Effector memory CD4-positive, alpha-beta T cell (primary cell): ENCODE data around the gene COBL.

ENCODE experiments used
- DNase-seq, 3 donors: peaks; one replicate each; pipeline ENCODE4 v3.0.0-alpha.2; 2020
- H3K27ac ChIP-seq: 2 replicates; pipeline ENCODE4 v1.7.0; 2013; ENCODE audit warnings: mild to moderate bottlenecking, low read length, moderate library complexity; ENCODE audit not compliant: insufficient read depth, poor library complexity, severe bottlenecking
- H3K27me3 ChIP-seq: replicated peaks from 2 replicates; pipeline ENCODE4 v1.7.0; 2013; ENCODE audit warnings: mild to moderate bottlenecking, low read length; ENCODE audit not compliant: insufficient read depth, control insufficient read depth, poor library complexity, severe bottlenecking
- H3K36me3 ChIP-seq: 2 replicates; pipeline ENCODE4 v1.7.0; 2013; ENCODE audit warnings: mild to moderate bottlenecking, low read length, moderate library complexity; ENCODE audit not compliant: control insufficient read depth, insufficient read depth
- H3K4me1 ChIP-seq: 2 replicates; pipeline ENCODE4 v1.7.0; 2013; ENCODE audit warnings: low read length, mild to moderate bottlenecking; ENCODE audit not compliant: control insufficient read depth, insufficient read depth, poor library complexity, severe bottlenecking
- H3K4me3 ChIP-seq: 2 replicates; pipeline ENCODE4 v1.7.0; 2013; ENCODE audit warnings: low read length, low read depth, mild to moderate bottlenecking; ENCODE audit not compliant: insufficient read depth, poor library complexity, severe bottlenecking
- H3K9me3 ChIP-seq: 2 replicates; pipeline ENCODE4 v1.7.0; 2013; ENCODE audit warnings: mild to moderate bottlenecking, low read length, moderate library complexity; ENCODE audit not compliant: control insufficient read depth

The COBL gene

DNA sequence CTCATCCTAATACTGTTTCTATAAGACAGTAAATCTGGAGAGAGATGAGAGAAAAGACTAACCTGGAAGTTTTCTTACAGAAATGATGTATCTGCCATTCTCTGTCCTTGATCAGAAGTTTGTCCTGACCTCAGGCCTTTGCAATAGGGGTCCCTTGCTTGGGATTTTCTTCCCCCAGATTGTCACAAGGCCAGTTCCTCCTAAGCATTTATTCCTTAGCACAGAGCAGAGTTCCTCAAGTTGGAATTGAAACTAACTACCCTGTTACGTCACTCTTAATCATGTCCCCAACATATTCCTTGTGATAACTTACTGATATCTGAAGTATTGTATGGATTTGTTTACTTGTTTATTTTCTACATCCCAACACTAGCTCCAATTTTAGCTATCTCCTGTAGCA lies 202.1 kb downstream of the COBL start:
- H3K4me3 ChIP-seq: no peak overlapping the region
- H3K36me3 ChIP-seq: no peaks in the 10 kb centered on the region
- no peaks in the 10 kb centered on the region for H3K4me1 ChIP-seq
- no peak overlapping the region for H3K27ac ChIP-seq
- no peak for DNase-seq
- no peaks in the 10 kb centered on the region for H3K9me3 ChIP-seq
- no peaks in the 10 kb centered on the region for H3K27me3 ChIP-seq

DNA sequence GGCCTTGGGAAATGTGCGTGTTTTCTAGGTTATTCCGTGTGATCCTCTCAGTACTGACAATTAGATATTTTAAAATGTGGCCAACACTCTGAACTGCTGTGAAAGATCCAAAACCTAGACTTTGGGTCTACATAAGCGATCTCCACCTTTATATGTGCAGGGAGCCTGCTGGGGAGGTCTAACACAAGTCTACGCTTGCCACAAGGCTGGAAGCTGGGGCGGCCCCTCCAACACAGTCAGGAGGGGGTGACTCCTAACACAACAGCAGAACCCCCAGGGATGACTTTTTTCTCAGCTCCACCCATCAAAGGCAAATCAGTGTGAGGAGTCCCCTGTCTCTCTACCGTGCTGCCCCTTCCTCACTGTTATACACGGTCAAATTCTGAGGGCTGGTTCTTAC lies 202.6 kb downstream of the COBL start:
- DNase-seq: no peak
- no peaks in the 10 kb centered on the region for H3K9me3 ChIP-seq
- no peaks in the 10 kb centered on the region for H3K27me3 ChIP-seq
- H3K27ac ChIP-seq: no peak overlapping the region
- H3K4me3 ChIP-seq: no peak overlapping the region
- no peaks in the 10 kb centered on the region for H3K4me1 ChIP-seq
- no peaks in the 10 kb centered on the region for H3K36me3 ChIP-seq

DNA sequence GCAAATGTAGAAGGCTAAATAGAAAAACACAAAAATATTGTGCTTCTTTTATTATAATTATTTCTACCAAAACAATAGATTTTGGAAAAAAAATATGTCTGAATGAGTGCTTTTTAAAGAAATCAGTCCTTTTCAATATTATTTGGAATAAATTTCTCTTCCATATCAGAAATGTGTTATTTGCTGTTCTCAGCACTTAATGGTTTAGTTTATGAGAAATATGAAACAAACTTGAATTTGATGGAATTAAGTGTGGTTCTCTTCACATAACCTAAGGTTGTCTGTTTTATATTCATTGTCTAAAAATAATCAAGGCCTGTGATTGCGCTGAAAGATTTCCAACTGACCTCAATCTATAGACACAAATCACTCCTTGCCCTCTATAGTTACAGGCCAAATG lies 203.0 kb downstream of the COBL start:
- no peaks in the 10 kb centered on the region for H3K9me3 ChIP-seq
- H3K27me3 ChIP-seq: no peaks in the 10 kb centered on the region
- H3K4me3 ChIP-seq: no peak overlapping the region
- no peaks in the 10 kb centered on the region for H3K4me1 ChIP-seq
- no peaks in the 10 kb centered on the region for H3K36me3 ChIP-seq
- H3K27ac ChIP-seq: no peak overlapping the region
- DNase-seq: no peak

DNA sequence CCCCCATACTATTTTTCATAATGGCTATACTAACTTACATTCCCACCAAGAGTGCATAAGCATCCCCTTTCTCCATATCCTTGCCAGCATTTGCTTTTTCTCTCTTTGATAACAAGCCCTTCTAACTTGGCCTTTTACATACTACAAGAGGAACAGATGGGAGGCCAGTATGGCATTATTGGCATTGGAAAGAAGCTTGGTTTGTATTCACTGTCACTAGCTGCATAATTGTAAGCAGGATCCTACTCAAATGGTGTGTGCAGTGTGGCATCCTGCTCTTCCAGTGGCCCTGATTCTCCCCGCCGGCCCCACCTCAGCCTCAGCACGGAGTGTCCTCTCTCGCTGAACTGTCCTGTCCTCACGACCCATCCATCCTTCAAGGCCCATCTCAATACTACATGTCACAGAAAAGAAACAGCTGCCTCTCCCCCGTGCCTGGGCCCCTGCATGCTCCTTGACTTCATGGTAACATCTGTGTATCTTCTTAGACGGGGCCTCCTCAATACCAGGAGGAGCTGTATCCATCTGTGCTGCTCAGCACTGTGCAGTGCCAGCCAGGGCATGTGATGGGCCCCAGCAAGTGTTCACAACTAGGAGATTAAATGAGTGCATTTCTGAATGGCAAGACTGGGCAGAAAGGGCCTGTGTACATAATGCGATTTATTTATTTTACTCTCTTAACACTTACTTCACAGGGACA lies 205.2 kb downstream of the COBL start:
- Histone ChIP-seq H3K27ac (no peak overlapping the region), H3K9me3 (no peaks in the 10 kb centered on the region), H3K36me3 (no peaks in the 10 kb centered on the region), H3K27me3 (no peaks in the 10 kb centered on the region), H3K4me3 (no peak overlapping the region), H3K4me1 (no peaks in the 10 kb centered on the region)
- DNase-seq: no peak

DNA sequence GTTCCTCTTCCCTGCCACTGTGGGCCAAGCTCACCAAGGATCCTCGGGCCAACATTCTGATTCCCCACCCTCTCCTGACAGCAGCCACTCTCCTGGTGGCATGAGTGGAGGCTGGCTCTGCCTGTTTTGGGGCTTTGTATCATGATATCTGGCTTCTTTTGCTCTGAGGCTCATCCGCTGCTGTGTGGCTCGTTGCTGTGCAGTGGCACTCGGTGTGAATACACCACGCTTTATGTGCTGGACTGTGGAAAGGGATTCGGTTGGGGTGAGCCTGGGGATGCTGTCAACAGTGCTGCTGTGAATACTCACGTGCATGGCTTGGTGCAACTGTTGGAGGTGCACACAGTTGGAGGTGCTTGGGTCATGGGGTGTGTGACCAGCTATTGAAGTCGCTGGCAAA lies 208.5 kb downstream of the COBL start:
- Histone ChIP-seq H3K4me1 (no peaks in the 10 kb centered on the region), H3K4me3 (no peak overlapping the region), H3K27ac (no peak overlapping the region), H3K36me3 (no peaks in the 10 kb centered on the region), H3K27me3 (no peaks in the 10 kb centered on the region), H3K9me3 (no peaks in the 10 kb centered on the region)
- no peak for DNase-seq

DNA sequence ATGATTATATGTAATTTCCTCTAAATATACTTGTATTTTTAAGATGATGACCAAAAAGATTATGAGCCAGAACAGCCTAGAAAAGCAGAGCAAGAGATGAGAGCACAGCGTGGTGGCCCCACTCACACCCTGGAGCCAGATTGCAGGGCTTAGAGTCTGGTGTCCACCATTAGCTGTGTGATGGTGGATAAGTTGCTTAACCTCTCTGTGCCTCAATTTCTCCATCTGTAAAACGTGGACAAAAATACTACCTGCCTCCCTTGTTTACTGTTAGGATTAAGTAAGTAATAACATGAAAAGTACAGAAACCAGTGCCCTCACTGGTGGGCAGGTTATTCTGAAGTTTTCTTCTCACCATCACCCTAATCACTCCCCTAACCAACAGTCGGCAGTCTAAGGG lies 212.3 kb downstream of the COBL start:
- Histone ChIP-seq H3K4me1 (no peaks in the 10 kb centered on the region), H3K27me3 (no peaks in the 10 kb centered on the region), H3K4me3 (no peak overlapping the region), H3K9me3 (no peaks in the 10 kb centered on the region), H3K36me3 (no peaks in the 10 kb centered on the region), H3K27ac (no peak overlapping the region)
- no peak for DNase-seq

DNA sequence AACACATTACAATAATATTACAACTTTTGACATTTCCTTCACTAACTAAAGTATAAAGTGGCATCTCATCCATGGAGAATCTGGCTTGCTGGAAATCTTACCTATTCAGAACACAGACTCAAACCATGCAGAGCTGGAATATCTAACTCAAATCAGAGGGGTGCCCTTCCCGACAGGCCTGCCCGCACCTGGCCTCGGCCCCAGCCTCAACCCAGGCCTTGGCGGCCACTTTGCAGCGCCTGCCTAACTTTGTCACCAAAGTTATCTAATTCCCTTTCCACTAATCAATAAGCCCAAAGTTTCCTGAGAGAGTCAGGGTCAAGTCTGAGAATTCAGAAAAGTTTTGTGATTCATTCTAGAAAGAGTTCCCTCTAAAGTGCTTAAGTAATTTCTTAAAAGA lies 212.9 kb downstream of the COBL start:
- Histone ChIP-seq H3K4me1 (no peaks in the 10 kb centered on the region), H3K27ac (no peak overlapping the region), H3K27me3 (no peaks in the 10 kb centered on the region), H3K4me3 (no peak overlapping the region), H3K36me3 (no peaks in the 10 kb centered on the region), H3K9me3 (no peaks in the 10 kb centered on the region)
- no peak for DNase-seq

DNA sequence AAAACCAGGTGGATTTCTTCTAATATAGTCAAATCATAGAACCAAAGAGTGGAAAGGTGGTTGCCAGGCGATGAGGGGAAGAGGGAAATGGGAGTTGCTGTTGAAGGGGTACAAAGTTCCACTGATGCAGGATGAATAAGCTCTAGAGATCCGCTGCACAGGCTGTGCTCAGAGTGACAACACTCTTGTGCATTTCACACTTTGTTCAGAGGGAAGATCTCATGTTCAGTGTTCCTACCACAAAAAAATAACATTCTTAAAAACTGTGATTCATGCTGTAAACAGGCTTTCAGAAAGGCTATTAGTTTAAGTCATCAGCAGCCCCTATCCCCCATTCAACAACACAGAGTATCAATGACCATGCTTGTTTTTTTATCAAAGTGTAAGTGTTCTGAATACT lies 213.8 kb downstream of the COBL start:
- Histone ChIP-seq H3K9me3 (no peaks in the 10 kb centered on the region), H3K4me3 (no peak overlapping the region), H3K4me1 (no peaks in the 10 kb centered on the region), H3K27me3 (no peaks in the 10 kb centered on the region), H3K27ac (no peak overlapping the region), H3K36me3 (no peaks in the 10 kb centered on the region)
- DNase-seq: no peak

DNA sequence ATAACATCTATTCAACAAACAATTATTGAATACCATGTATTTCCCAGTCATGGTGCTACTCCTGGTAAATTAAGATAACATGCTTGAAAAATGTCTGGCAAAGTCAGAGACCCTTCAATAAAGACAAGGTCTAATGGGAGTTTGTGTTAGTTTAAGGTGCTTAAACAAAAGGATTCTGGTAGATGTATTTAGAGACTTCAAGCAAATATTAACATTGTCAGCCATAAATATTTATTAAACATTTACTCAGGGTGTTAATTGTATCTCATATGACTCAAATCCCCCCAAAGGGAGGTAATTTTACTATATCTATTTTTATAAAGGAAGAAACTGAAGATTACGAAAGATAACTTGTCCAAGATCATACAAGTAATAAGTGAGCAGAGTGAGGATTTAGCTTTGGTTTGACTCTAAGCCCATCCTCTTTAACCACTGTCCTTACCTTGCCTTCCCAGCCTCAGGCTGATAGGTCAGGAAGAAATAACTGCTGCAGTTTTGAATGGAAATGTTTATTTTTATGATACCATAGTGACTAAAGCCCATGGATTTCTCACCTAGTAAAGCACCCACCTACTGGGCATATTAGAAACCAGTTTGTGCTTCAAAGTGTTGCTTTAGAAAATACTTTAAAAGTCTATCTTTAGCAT lies 215.4 kb downstream of the COBL start:
- DNase-seq: no peak
- H3K4me3 ChIP-seq: no peak overlapping the region
- H3K27ac ChIP-seq: no peak overlapping the region

DNA sequence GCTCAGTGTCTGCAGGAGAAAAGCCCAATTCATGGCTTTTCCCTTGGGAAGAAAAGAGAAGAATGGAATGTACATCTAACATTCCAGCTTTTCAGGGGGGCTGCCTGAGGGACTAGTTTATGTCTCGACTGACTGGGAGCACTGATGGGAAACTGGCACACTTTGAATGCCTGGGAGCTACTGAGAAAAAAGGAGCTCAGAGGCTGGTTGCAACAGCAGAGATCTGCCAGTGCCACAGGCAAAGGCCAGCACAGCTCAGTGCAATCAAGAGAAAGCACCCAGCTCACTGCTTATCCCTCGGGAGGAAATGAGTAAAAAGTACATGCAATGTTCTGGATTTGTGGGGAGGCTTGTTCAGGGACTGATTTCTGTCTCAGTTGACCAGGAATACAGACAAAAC lies 226.2 kb downstream of the COBL start:
- no peak for DNase-seq
- H3K4me1 ChIP-seq: no peaks in the 10 kb centered on the region
- H3K4me3 ChIP-seq: no peak overlapping the region
- H3K36me3 ChIP-seq: no peaks in the 10 kb centered on the region
- no peaks in the 10 kb centered on the region for H3K27me3 ChIP-seq
- H3K9me3 ChIP-seq: peaks cover 15% of the 10 kb centered on the region
- H3K27ac ChIP-seq: no peak overlapping the region

More for the DNA sequence above, 215.4 kb downstream of the COBL start:
- no peaks in the 10 kb centered on the region for H3K4me1 ChIP-seq
- H3K36me3 ChIP-seq: no peaks in the 10 kb centered on the region
- no peaks in the 10 kb centered on the region for H3K27me3 ChIP-seq
- no peaks in the 10 kb centered on the region for H3K9me3 ChIP-seq
